ENCODE results near the gene PRAMEF17. TPM values are rescaled to one million over a fixed set of nuclear protein-coding genes. Genes with fewer than 3 reads are reported as not detected.
"Not testable (repeated sequence)": the region's sequence is repeated elsewhere in the genome, so short reads cannot be mapped to it uniquely, and the experiment has no call there.

The PRAMEF17 gene, protein sequence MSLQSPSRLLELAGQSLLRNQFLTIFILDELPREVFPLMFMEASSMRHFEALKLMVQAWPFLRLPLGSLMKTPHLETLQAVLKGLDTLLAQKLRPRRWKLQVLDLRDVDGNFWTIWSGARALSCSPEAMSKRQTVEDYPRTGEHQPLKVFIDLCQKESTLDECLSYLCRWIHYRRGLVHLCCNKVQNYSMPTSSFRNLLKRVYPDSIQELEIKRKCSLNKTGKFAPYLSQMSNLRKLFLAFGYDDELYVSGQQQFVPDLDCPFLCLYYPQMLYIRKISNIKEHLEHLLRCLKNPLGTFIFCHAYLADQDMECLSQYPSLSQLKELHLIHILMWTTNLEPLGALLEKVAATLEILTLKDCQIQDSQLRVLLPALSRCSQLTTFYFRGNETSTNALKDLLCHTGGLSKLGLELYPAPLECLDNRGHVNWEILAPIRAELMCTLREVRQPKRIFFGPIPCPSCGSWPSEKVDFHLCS
- total RNA-seq = not detected in 2 replicates

GRCh38 chr1:13389332-13389731 is at the start of gene PRAMEF17:
TSS of gene PRAMEF17 (plus strand) at chr1:13389632. CDS start at chr1:13389658, 26 bp downstream.
- intact Hi-C loops (cut with micrococcal nuclease) = not testable (repeated sequence)

- intact Hi-C loops (cut with micrococcal nuclease) = not testable (repeated sequence)
Observed at GRCh38 chr1:13342496-13342895, 46.9 kb upstream of the PRAMEF17 start.

DNA sequence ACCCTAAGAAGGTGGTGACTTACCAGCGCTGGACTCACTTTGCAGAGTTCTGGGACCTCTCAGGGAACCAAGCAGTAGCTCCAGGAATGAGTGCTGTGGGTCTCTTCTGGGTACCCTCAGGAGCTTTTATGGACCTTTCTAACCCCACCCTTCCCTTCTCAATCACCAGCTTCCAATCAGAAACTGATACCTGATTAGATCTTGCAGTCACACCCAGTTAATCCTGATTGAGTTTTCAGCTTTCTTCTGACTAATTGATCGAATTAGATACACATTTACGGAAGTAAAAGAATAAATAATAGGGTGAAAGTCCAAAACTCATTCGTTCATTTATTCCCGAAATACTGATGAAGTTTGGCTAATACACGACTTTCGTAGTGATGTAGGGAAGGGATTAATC is 42.4 kb upstream of the PRAMEF17 start, which contains the start of gene PRAMEF14:
TSS of gene PRAMEF14 (minus strand) at position 101 of the 400 bp plus-strand sequence. CDS start 1,820 bp downstream, outside the sequence.
- intact Hi-C loops (cut with micrococcal nuclease) = not testable (repeated sequence)

- intact Hi-C loops (cut with micrococcal nuclease) = not testable (repeated sequence)
Observed at GRCh38 chr1:13353476-13353875, 36.0 kb upstream of the PRAMEF17 start.

DNA sequence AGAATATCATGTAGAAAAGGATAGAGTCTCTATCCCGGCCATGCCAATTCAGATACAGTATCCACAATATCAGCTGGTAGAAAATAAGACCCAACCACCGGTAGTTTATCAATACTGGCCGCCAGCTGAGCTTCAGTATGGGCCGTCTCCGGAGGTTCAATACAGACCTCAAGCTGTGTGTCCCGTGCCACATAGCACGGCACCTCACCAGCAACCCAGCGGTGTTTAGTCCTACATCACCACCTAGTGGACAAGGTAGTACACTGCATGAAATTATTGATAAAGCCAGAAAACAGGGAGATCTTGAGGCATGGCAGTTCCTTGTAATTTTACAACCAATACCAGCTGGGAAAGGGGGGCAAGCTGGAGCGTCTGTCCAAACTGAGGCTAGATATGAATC is 35.0 kb upstream of the PRAMEF17 start:
- intact Hi-C loops (cut with micrococcal nuclease) = not testable (repeated sequence)

GRCh38 chr1:13356774-13357173 is 32.7 kb upstream of the PRAMEF17 start:
- intact Hi-C loops (cut with micrococcal nuclease) = not testable (repeated sequence)

- intact Hi-C loops (cut with micrococcal nuclease) = not testable (repeated sequence)
Observed at GRCh38 chr1:13362364-13362763, 27.1 kb upstream of the PRAMEF17 start.

DNA sequence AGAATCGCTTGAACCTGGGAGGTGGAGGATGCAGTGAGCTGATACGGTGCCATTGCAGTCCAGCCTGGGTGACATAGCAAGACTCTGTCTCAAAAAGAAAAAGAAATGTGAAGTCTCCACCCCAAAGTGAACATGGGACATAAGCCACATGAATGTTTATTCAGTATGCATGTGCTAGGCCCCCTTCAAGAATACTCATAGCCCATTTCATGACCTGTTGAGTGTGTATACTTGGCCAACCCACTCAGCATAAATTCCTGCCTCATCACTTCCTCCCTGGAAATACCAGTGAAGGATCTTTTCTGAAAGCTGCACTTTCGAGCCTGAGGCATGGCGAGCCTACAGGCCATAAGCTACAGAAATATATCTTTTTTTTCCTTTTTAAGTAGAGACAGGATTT is 24.5 kb upstream of the PRAMEF17 start:
- intact Hi-C loops (cut with micrococcal nuclease) = not testable (repeated sequence)

DNA sequence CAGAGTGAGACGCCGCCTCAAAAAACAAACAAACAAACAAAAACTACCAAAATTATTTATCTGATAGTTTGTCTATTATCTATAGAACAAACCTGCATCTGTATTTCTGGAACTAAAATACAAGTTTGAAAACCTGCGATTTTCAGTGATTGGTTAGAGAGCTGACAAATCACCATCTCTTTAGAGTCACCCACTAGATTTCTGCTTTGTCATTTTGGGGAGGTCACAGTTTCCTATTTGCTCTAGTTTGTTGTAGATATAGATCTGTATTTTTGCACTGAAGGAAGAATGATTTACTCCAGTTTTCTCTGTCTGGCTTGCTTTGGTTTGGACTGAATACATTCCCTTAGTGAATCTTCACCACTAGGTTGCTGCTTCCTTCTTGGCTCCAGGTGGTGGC is 22.9 kb upstream of the PRAMEF17 start:
- intact Hi-C loops (cut with micrococcal nuclease) = not testable (repeated sequence)

GRCh38 chr1:13368544-13368943 is 20.9 kb upstream of the PRAMEF17 start:
- intact Hi-C loops (cut with micrococcal nuclease) = not testable (repeated sequence)

DNA sequence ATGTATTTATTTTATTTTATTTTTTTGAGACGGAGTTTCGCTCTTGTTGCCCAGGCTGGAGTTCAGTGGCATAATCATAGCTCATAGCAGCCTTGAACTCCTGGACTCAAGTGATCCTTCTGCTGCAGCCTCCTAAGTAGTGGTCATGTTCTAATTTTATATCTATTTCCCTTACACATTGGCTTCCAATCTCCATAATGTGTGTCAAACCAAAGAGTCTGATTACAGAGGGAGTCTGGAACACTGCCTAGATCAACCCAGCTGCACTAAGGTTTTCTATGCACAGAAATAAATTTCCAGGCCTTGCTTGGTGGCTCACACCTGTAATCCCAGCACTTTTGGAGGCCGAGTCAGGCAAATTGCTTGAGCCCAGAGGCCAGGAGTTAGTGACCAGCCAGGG is 10.4 kb upstream of the PRAMEF17 start:
- intact Hi-C loops (cut with micrococcal nuclease) = not testable (repeated sequence)

DNA sequence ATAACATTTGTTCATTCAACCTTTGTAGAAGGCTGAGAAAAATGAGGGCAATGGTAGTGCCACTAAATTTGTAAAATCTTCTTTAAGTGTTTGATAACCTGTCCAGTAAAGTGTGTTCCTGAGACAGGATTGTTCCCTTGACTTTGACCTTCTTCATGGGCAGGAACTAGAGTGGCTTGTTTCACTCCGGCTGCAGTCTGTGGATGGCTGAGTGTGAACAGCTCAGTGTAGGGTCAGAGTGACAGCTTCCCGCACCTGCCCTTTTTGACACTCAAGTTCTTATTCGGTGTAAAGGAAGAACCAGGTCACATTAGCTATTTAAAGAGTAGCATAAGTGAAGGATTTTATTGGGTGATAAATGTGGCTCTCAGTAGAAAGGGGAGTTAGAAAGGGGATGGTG is 9.1 kb upstream of the PRAMEF17 start:
- intact Hi-C loops (cut with micrococcal nuclease) = not testable (repeated sequence)

- intact Hi-C loops (cut with micrococcal nuclease) = not testable (repeated sequence)
Observed at GRCh38 chr1:13393004-13393403, 3.6 kb downstream of the PRAMEF17 start.

- intact Hi-C loops (cut with micrococcal nuclease) = not testable (repeated sequence)
Observed at GRCh38 chr1:13394761-13395160, 5.3 kb downstream of the PRAMEF17 start.

DNA sequence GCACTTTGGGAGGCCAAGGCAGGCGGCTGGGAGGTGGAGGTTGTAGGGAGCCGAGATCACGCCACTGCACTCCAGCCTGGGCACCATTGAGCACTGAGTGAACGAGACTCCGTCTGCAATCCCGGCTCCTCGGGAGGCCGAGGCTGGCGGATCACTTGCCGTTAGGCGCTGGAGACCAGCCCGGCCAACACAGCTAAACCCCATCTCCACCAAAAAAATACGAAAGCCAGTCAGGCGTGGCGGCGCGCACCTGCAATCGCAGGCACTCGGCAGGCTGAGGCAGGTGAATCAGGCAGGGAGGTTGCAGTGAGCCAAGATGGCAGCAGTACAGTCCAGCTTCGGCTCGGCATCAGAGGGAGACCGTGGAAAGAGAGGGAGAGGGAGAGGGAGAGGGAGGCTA is 5.9 kb downstream of the PRAMEF17 start:
- intact Hi-C loops (cut with micrococcal nuclease) = not testable (repeated sequence)

- intact Hi-C loops (cut with micrococcal nuclease) = no loop called here
Observed at GRCh38 chr1:13407811-13408210, 18.4 kb downstream of the PRAMEF17 start.

DNA sequence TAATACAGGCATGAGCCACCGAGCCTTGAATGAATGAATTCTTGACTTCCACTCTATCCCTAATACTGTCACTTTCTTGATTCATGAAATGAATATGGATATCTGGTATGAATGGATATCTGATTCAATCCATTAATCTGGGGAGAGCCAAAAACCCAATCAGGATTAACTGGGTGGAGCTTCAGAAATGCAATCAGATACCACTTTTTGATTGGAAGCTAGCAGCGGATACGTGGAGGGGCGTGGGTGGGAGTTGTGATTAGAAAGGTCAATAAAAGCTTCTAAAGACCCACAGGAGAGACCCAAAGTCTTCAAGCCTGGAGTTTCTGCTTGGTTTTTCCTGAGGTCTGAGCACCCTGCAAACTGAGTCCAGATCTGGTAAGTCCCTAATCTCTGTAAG is 20.7 kb downstream of the PRAMEF17 start, which contains the start of gene PRAMEF20:
TSS of gene PRAMEF20 (plus strand) at position 301 of the 400 bp plus-strand sequence. CDS start 5,905 bp downstream, outside the sequence.
- intact Hi-C loops (cut with micrococcal nuclease) = not testable (repeated sequence)

DNA sequence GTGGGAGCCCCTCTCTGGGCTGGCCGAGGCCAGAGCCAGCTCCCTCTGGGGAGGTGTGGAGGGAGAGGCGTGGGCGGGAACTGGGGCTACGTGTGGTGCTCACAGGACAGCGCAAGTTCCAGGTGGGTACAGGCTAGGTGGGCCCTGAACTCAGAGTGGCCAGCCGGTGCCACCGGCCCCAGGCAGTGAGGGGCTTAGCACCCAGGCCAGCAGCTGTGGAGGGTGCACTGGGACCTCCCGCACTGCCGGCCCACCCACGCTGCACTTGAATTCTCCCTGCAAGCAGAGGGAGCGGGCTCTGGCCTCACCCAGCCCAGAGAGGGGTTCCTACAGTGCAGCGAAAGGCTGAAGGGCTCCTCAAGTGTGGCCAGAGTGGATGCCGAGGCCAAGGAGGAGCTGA is 41.1 kb downstream of the PRAMEF17 start:
- intact Hi-C loops (cut with micrococcal nuclease) = no loop called here

DNA sequence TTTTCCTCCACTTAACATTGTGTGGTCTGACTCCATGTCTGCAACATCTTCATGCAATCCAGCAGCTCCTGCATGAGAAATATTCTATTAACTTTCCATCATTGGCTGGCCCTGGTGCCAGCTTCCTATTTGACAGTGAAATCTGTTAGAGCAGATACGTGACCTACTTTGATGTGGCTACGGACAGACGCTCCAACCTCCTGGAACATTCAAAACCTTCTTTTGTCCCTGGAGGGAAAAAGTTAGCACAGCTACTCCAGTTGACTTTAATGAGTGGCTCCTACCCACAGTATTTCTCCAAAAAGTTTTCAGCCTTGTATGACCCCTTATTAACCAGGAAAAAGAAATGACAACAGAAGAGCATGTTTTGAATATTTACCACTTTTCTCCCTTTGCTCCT is 42.8 kb downstream of the PRAMEF17 start:
- intact Hi-C loops (cut with micrococcal nuclease) = no loop called here

DNA sequence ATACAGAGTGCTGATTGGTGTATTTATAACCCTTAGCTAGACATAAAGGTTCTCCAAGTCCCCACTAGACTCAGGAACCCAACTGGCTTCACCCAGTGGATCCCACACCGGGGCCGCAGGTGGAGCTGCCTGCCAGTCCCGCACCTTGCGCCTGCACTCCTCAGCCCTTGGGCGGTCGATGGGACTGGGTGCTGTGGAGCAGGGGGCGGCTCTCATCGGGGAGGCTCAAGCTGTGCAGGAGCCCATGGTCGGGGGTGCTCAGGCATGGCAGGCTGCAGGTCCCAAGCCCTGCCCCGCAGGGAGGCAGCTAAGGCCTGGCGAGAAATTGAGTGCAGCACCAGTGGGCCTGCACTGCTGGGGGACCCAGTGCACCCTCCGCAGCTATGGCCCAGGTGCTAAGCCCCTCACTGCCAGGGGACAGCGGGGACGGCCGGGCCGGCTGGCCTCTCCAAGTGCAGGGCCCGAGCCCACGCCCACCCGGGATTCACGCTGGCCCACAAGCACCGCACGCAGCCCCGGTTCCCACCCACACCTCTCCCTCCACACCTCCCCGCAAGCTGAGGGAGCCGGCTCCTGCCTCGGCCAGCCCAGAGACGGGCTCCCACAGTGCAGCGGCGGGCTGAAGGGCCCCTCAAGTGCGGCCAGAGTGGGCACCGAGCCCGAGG is 44.4 kb downstream of the PRAMEF17 start:
- intact Hi-C loops (cut with micrococcal nuclease) = not testable (repeated sequence)

DNA sequence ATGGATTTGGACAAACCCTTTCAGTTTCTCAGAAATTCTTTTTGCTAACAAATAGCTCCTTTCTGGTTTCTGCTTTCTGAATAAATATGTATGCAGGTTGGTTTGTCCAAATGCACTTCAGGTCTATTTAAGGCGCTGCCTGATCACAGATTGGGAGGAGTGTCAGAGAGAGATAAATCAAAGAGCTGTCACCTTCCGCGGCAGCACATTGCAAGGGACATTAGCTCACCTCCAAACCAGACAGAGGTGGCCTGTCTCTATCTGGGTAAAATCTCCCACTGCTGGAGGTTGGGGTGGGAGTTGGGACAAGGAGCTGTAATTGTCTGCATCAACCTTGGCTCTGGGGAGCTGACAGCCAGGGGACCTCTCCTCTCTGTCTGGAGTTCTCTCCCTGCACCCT is 46.0 kb downstream of the PRAMEF17 start:
- intact Hi-C loops (cut with micrococcal nuclease) = no loop called here

DNA sequence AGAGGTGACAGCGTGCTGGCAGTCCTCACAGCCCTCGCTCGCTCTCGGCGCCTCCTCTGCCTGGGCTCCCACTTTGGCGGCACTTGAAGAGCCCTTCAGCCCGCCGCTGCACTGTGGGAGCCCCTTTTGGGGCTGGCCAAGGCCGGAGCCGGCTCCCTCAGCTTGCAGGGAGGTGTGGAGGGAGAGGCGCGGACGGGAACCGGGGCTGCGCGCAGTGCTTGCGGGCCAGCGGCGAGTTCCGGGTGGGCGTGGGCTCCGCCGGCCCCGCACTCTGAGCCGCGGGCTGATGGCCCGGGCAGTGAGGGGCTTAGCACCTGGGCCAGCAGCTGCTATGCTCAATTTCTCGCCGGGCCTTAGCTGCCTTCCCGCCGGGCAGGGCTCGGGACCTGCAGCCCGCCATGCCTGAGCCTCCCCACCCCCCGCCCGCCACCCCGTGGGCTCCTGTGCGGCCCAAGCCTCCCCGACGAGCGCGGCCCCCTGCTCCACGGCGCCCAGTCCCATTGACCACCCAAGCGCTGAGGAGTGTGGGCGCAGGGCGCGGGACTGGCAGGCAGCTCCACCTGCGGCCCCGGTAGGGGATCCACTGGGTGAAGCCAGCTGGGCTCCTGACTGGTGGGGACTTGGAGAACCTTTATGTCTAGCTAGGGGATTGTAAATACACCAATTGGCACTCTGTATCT is 49.8 kb downstream of the PRAMEF17 start:
- intact Hi-C loops (cut with micrococcal nuclease) = not testable (repeated sequence)

All from T-helper 2 cell treated with Interferon-gamma antibody and Interleukin-4, amounts not matched to agents 100 ng/mL and 5 ng/mL, for 36 hours (primary cell).